ENCODE measurements around the gene SMARCD1.
A peak's percentile ranks its signal among the peaks of the same experiment; 100 is the strongest.

The SMARCD1 gene

DNA sequence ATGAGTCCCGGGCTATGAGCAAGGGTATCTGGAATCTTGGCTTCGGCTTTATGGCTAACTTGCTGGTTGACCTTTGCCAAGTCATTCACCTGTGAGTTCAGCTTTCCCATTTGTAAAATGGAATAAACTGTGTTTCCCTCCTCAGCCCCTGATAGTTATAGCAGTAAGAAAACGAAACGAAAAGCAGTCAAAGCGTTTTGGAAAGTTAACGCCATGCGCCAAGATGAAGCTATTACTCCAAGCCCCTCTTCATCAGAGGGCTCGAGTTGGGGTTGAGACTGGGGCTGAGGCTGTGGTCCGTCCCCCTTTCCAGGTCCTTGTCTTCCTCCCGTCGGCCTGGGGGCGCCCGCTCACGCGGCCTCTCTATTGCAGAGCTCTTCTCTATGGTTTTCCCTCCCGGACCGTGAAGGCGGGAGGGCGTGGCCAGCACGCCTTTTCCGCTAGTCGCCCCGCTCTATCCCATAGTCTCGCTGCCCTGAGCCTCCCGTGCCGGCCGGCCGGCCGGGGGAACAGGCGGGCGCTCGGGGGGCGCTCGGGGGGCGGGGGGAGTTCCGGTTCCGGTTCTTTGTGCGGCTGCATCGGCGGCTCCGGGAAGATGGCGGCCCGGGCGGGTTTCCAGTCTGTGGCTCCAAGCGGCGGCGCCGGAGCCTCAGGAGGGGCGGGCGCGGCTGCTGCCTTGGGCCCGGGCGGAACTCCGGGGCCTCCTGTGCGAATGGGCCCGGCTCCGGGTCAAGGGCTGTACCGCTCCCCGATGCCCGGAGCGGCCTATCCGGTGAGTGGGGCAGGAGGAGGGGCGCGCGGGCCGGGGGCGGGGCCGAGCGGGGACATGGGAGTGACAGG is at the start of gene SMARCD1:
Gene SMARCD1, plus strand, starts transcription at position 568 of the 840 bp plus-strand sequence. Its CDS starts 28 bp downstream, at position 596.
- Histone ChIP-seq H3K4me3 (ENCODE audit: low read depth in 1 of 2, low read length in 2 of 2) (peak within 1 kb of the TSS; percentile 71 to 92), H3K4me1 (ENCODE audit: control insufficient read depth in 1 of 2, insufficient read depth in 2 of 2, low read length in 2 of 2) (peaks cover 5 to 7% of the 10 kb centered on the region in 2 donors), H3K9me3 (ENCODE audit: control insufficient read depth in 1 of 2, low read length in 2 of 2) (no peaks in the 10 kb centered on the region), H3K27me3 (ENCODE audit: low read depth, low read length) (no peaks in the 10 kb centered on the region), H3K36me3 (ENCODE audit: control insufficient read depth in 1 of 2, insufficient read depth in 2 of 2, low read length in 2 of 2) (peaks cover 24 to 35% of the 10 kb centered on the region in 2 donors), H3K27ac (ENCODE audit: low read length) (peak within 1 kb of the TSS; percentile 92)

DNA sequence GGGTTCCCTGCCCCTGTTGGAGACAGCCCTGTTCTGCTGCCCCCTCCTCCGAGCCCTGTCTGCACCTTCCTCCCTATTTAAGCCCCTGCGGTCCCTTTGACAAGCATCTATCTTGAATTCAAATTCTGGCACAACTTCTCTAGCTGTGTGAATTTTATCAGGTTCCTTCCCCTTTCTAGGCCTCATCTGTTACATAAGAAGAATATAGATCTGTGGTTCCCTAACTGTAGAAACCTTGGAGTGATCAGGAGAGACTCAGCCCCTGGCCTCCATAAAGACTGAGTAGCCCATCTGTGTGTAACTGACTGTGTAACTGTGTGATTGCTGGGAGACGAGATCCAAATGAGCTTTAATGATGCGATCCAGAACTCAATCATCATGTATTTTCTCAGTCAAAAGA is 46.8 kb upstream of the SMARCD1 start:
- H3K9me3 ChIP-seq (ENCODE audit: control insufficient read depth in 1 of 2, low read length in 2 of 2): no peaks in the 10 kb centered on the region
- peaks cover 0 to 12% of the 10 kb centered on the region in 2 donors for H3K4me1 ChIP-seq (ENCODE audit: control insufficient read depth in 1 of 2, insufficient read depth in 2 of 2, low read length in 2 of 2)
- no peak overlapping the region for H3K4me3 ChIP-seq (ENCODE audit: low read depth in 1 of 2, low read length in 2 of 2)
- no peaks in the 10 kb centered on the region for H3K36me3 ChIP-seq (ENCODE audit: control insufficient read depth in 1 of 2, insufficient read depth in 2 of 2, low read length in 2 of 2)
- H3K27ac ChIP-seq (ENCODE audit: low read length): no peak overlapping the region
- no peaks in the 10 kb centered on the region for H3K27me3 ChIP-seq (ENCODE audit: low read depth, low read length)

DNA sequence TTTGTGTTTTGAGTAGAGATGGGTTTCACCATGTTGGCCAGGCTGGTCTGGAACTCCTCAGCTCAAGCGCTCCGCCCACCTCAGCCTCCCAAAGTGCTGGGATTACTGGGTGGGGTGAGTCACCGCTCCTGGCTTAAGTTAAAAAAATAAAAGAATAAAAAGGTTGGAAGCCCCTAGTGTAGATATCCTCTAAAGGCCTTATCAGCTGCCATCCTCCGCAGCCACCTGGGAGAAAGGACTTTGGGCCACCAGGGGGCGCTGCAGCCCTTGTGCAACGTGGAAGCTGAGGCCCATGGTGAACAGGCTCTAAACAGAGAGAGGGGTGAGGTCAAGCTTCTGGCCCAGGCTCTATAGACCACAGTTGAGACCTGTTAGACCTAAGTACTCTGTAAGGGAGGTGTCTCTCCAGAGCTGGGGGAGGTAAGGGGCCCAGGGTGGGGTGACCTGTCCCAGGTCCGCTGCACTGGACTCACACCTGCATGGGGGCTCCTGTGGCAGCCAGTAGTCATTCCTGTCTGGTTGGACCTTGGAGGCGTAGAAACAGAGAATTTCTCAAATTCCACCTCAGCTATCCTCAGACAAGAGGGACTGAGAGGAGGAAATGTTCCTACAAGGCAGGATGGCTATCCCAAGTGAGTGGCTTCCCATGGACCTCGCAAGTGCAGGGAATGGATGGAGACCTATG is 45.8 kb upstream of the SMARCD1 start:
- Histone ChIP-seq H3K9me3 (ENCODE audit: control insufficient read depth in 1 of 2, low read length in 2 of 2) (no peaks in the 10 kb centered on the region), H3K4me3 (ENCODE audit: low read depth in 1 of 2, low read length in 2 of 2) (no peak overlapping the region), H3K36me3 (ENCODE audit: control insufficient read depth in 1 of 2, insufficient read depth in 2 of 2, low read length in 2 of 2) (no peaks in the 10 kb centered on the region), H3K27ac (ENCODE audit: low read length) (no peak overlapping the region), H3K27me3 (ENCODE audit: low read depth, low read length) (no peaks in the 10 kb centered on the region), H3K4me1 (ENCODE audit: control insufficient read depth in 1 of 2, insufficient read depth in 2 of 2, low read length in 2 of 2) (peaks cover 0 to 12% of the 10 kb centered on the region in 2 donors)

DNA sequence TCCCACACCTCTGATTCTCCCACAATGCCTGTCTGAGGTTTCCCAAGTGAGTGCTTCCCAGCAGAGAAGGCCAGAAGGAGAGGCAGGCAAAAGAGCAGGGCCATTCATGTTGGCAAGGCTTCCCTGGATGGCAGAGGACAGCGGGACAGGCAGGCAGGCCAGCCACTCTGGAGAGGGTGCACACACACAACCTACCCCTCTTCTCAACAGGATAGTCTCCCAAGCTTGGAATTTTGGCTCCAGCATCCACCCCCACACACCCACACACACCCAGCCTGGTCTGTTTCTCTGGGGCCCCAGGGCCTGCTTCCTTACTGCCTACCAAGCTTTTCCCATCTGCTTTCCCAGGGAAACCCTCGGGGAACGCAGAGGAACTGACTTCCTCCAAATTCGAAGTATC is 44.5 kb upstream of the SMARCD1 start:
- H3K27ac ChIP-seq (ENCODE audit: low read length): no peak overlapping the region
- peaks cover 0 to 12% of the 10 kb centered on the region in 2 donors for H3K4me1 ChIP-seq (ENCODE audit: control insufficient read depth in 1 of 2, insufficient read depth in 2 of 2, low read length in 2 of 2)
- H3K9me3 ChIP-seq (ENCODE audit: control insufficient read depth in 1 of 2, low read length in 2 of 2): no peaks in the 10 kb centered on the region
- no peaks in the 10 kb centered on the region for H3K27me3 ChIP-seq (ENCODE audit: low read depth, low read length)
- H3K36me3 ChIP-seq (ENCODE audit: control insufficient read depth in 1 of 2, insufficient read depth in 2 of 2, low read length in 2 of 2): no peaks in the 10 kb centered on the region
- no peak overlapping the region for H3K4me3 ChIP-seq (ENCODE audit: low read depth in 1 of 2, low read length in 2 of 2)

DNA sequence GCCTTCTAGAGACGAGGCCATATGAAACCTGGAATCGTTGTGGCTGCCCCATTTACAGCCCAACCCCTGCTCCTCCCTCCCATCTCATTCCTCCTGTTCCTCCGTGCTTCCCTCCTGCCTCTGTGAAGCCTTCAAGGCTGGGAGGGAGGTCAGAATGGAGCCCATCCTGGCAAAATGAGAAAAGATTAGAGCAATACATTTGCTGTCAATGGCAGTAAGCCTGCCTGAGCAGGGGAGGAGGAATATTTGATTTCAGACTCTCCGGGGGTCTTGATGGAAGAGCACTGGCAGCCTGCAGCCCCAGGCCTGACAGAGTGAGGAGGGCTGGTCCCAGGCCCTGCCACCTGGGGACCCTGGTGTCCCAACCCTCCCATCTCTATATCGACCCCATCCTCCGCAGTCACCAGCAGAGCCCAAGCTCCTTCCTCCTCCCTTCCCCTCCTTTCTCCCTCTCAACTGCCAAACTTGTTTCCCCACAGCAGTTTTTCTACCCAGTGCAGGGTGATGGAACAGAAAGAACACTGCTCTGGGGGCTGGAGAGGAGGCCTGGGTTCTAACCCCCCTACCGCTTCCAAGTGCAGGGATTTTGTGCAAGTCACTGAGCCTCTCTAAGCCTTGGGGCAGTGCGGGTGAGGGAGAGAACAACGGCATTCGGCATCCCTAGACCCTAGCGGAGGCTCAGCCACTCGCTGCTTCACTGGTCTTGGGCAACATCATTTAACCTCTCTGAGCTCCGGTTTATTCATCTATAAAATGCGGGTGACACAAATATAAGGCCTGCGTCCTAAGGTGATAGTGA is 43.9 kb upstream of the SMARCD1 start:
- no peaks in the 10 kb centered on the region for H3K27me3 ChIP-seq (ENCODE audit: low read depth, low read length)
- no peaks in the 10 kb centered on the region for H3K9me3 ChIP-seq (ENCODE audit: control insufficient read depth in 1 of 2, low read length in 2 of 2)
- no peak overlapping the region for H3K27ac ChIP-seq (ENCODE audit: low read length)
- no peak overlapping the region for H3K4me3 ChIP-seq (ENCODE audit: low read depth in 1 of 2, low read length in 2 of 2)
- H3K4me1 ChIP-seq (ENCODE audit: control insufficient read depth in 1 of 2, insufficient read depth in 2 of 2, low read length in 2 of 2): peaks cover 0 to 12% of the 10 kb centered on the region in 2 donors
- no peaks in the 10 kb centered on the region for H3K36me3 ChIP-seq (ENCODE audit: control insufficient read depth in 1 of 2, insufficient read depth in 2 of 2, low read length in 2 of 2)

DNA sequence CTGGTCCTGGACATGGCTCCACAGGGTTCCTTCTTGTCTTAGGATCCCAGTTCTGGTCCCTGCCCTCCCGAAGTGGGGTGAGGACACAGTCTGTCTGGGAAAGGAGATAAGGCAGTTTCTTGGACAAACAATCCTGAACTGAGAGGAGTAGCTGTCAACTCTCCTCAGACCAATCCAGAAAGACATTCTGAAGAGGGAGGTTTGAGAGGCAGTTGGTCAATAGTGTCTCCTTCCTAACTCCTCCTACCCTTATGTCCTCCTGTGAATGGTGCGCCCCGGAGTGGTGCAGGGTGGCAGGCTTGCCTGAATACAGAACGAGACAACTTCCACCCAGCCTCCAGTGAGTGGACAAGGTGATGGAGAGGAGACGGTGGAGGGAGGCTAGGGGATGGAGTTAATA is 43.2 kb upstream of the SMARCD1 start:
- H3K27ac ChIP-seq (ENCODE audit: low read length): no peak overlapping the region
- H3K27me3 ChIP-seq (ENCODE audit: low read depth, low read length): no peaks in the 10 kb centered on the region
- H3K4me1 ChIP-seq (ENCODE audit: control insufficient read depth in 1 of 2, insufficient read depth in 2 of 2, low read length in 2 of 2): peaks cover 0 to 12% of the 10 kb centered on the region in 2 donors
- H3K4me3 ChIP-seq (ENCODE audit: low read depth in 1 of 2, low read length in 2 of 2): no peak overlapping the region
- H3K36me3 ChIP-seq (ENCODE audit: control insufficient read depth in 1 of 2, insufficient read depth in 2 of 2, low read length in 2 of 2): no peaks in the 10 kb centered on the region
- no peaks in the 10 kb centered on the region for H3K9me3 ChIP-seq (ENCODE audit: control insufficient read depth in 1 of 2, low read length in 2 of 2)

DNA sequence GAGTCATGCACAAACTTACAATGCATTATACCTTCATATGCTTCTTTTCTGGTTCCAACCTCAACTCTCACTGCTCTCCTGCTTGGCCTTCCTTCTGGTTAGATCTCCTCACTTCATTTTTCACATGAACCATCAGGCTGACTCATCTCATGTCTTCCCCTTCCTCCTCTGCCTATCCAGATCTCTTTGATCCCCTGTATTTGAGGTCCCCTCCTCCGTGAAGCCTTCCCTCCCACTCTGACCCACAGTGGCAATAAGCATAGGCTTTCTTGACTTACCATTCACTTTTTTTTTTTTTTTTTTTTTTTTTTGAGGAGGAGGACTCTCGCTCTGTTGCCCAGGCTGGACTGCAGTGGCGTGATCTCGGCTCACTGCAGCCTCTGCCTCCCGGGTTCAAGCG is 42.4 kb upstream of the SMARCD1 start:
- no peaks in the 10 kb centered on the region for H3K9me3 ChIP-seq (ENCODE audit: control insufficient read depth in 1 of 2, low read length in 2 of 2)
- no peaks in the 10 kb centered on the region for H3K36me3 ChIP-seq (ENCODE audit: control insufficient read depth in 1 of 2, insufficient read depth in 2 of 2, low read length in 2 of 2)
- no peaks in the 10 kb centered on the region for H3K27me3 ChIP-seq (ENCODE audit: low read depth, low read length)
- H3K4me1 ChIP-seq (ENCODE audit: control insufficient read depth in 1 of 2, insufficient read depth in 2 of 2, low read length in 2 of 2): peaks cover 0 to 12% of the 10 kb centered on the region in 2 donors
- H3K27ac ChIP-seq (ENCODE audit: low read length): no peak overlapping the region
- no peak overlapping the region for H3K4me3 ChIP-seq (ENCODE audit: low read depth in 1 of 2, low read length in 2 of 2)

DNA sequence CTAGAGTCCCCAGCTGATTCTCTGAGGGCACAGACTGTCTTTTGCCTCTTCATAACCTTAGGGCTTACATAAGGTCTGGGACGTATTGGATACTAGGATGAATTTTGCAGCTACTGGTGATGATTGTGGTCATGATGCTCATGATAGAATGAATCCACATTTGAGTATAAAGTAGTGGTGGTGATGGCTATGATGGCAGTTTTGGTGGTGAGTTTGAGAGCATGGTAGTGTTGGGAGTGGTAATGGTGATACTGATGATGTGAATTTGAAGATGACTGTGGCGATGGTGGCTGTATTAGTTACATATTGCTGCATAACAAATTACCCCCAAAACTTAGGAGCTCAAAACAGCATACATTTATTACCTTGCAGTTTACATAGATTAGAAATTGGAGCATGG is 41.8 kb upstream of the SMARCD1 start:
- H3K27ac ChIP-seq (ENCODE audit: low read length): no peak overlapping the region
- H3K4me3 ChIP-seq (ENCODE audit: low read depth in 1 of 2, low read length in 2 of 2): no peak overlapping the region
- H3K27me3 ChIP-seq (ENCODE audit: low read depth, low read length): no peaks in the 10 kb centered on the region
- H3K9me3 ChIP-seq (ENCODE audit: control insufficient read depth in 1 of 2, low read length in 2 of 2): no peaks in the 10 kb centered on the region
- peaks cover 0 to 12% of the 10 kb centered on the region in 2 donors for H3K4me1 ChIP-seq (ENCODE audit: control insufficient read depth in 1 of 2, insufficient read depth in 2 of 2, low read length in 2 of 2)
- H3K36me3 ChIP-seq (ENCODE audit: control insufficient read depth in 1 of 2, insufficient read depth in 2 of 2, low read length in 2 of 2): no peaks in the 10 kb centered on the region

DNA sequence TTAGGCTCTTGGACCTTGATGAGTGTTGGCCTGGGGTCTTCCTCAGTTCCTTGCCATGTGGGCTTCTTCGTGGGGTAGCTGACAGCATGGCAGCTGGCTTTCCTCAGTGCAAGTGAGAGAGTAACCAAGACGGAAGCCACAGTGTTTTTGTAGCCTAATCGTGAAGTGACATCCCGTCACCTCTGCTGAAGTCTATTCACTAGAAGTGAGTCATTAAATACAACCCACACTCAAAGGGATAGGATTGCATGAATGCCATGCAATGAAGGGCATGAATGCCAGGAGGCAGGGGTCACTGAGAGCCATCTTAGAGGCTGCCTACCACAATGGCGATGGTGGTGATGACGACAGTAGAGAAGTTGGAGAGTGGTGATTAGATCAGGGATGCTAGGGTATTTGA is 41.3 kb upstream of the SMARCD1 start:
- Histone ChIP-seq H3K27me3 (ENCODE audit: low read depth, low read length) (no peaks in the 10 kb centered on the region), H3K36me3 (ENCODE audit: control insufficient read depth in 1 of 2, insufficient read depth in 2 of 2, low read length in 2 of 2) (no peaks in the 10 kb centered on the region), H3K27ac (ENCODE audit: low read length) (no peak overlapping the region), H3K4me3 (ENCODE audit: low read depth in 1 of 2, low read length in 2 of 2) (no peak overlapping the region), H3K9me3 (ENCODE audit: control insufficient read depth in 1 of 2, low read length in 2 of 2) (no peaks in the 10 kb centered on the region), H3K4me1 (ENCODE audit: control insufficient read depth in 1 of 2, insufficient read depth in 2 of 2, low read length in 2 of 2) (peaks cover 0 to 11% of the 10 kb centered on the region in 2 donors)

DNA sequence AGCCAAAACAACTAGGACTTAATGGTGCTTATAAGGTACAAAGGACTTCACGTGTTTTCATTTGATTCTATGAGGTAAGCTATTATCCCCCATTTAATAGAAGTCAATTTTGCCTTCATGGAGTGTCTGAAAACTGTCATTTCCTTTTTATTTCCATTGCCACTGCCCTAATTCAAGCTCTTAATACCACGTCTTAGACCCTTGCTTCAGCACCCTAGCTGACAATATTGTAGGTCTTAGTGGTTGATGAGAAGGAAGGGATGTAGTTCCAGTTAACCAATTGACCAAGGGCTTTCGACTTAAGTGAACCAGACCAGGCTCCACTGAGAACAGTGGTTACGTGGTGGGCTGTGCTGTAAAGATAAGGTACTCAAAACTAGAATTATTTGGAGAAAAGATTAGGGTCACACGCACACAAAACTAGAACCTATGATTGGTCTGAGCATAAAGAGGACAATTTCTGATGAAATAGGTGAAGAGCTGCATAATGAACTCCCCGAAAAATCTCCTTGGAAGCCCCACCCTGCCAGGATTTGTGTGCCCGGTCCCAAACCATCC is 37.4 kb upstream of the SMARCD1 start:
- Histone ChIP-seq H3K4me3 (ENCODE audit: low read depth in 1 of 2, low read length in 2 of 2) (no peak overlapping the region), H3K36me3 (ENCODE audit: control insufficient read depth in 1 of 2, insufficient read depth in 2 of 2, low read length in 2 of 2) (no peaks in the 10 kb centered on the region)

More for the DNA sequence above, 37.4 kb upstream of the SMARCD1 start:
- Histone ChIP-seq H3K9me3 (ENCODE audit: control insufficient read depth in 1 of 2, low read length in 2 of 2) (no peaks in the 10 kb centered on the region), H3K4me1 (ENCODE audit: control insufficient read depth in 1 of 2, insufficient read depth in 2 of 2, low read length in 2 of 2) (peaks cover 0 to 15% of the 10 kb centered on the region in 2 donors), H3K27me3 (ENCODE audit: low read depth, low read length) (no peaks in the 10 kb centered on the region), H3K27ac (ENCODE audit: low read length) (no peak overlapping the region)

Data from muscle layer of duodenum (tissue), 2 donors.